Measurements from ENCODE around the gene SELENOI. TPM values are rescaled to one million over a fixed set of nuclear protein-coding genes. Genes with fewer than 3 reads are reported as not detected.

Gene SELENOI
- total RNA-seq, 1 experiment from 2014 or later: 75.4 TPM

- no peak for DNase-seq
- Mint-ChIP-seq H3K27ac (ENCODE audit: unreplicated experiment) (no peak overlapping the region), H3K4me3 (ENCODE audit: low read depth, unreplicated experiment) (no peak overlapping the region), H3K27me3 (ENCODE audit: unreplicated experiment) (peaks cover 47% of the 10 kb centered on the region), H3K4me1 (ENCODE audit: low read depth, unreplicated experiment) (no peaks in the 10 kb centered on the region), H3K36me3 (ENCODE audit: insufficient read depth, unreplicated experiment) (no peaks in the 10 kb centered on the region), H3K9me3 (ENCODE audit: low read depth, unreplicated experiment) (no peaks in the 10 kb centered on the region)
- CTCF ChIA-PET: interaction anchor here (0.5 kb wide), 1 partner anchor 73 kb away, joined by 3 read pairs; no protein-coding TSS in a partner anchor
- no peak for TF ChIP-seq CTCF (IDR thresholded peaks at IDR 0.05; ENCODE audit: unreplicated experiment)
- no TSS peak for BruUV-seq (replicated peaks)
- intact Hi-C loops (cut with micrococcal nuclease; ENCODE audit: unreplicated experiment): no loop called here
Observed at GRCh38 chr2:26314243-26314642, 31.7 kb upstream of the SELENOI start.

GRCh38 chr2:26316041-26316440 is 29.9 kb upstream of the SELENOI start:
- H3K9me3 Mint-ChIP-seq (ENCODE audit: low read depth, unreplicated experiment): no peaks in the 10 kb centered on the region
- peaks cover 47% of the 10 kb centered on the region for H3K27me3 Mint-ChIP-seq (ENCODE audit: unreplicated experiment)
- no peaks in the 10 kb centered on the region for H3K36me3 Mint-ChIP-seq (ENCODE audit: insufficient read depth, unreplicated experiment)
- peak; percentile 47 for DNase-seq
- peak; percentile 35 for TF ChIP-seq CTCF (IDR thresholded peaks at IDR 0.05; ENCODE audit: unreplicated experiment)
- H3K4me1 Mint-ChIP-seq (ENCODE audit: low read depth, unreplicated experiment): no peaks in the 10 kb centered on the region
- BruUV-seq (replicated peaks): no TSS peak
- no peak overlapping the region for H3K4me3 Mint-ChIP-seq (ENCODE audit: low read depth, unreplicated experiment)
- CTCF ChIA-PET: no interaction called here
- H3K27ac Mint-ChIP-seq (ENCODE audit: unreplicated experiment): no peak overlapping the region
- intact Hi-C loops (cut with micrococcal nuclease; ENCODE audit: unreplicated experiment): loop anchor here (2.0 to 5.0 kb wide), 2 partner anchors 75 to 151 kb away; no protein-coding TSS in a partner anchor

DNA sequence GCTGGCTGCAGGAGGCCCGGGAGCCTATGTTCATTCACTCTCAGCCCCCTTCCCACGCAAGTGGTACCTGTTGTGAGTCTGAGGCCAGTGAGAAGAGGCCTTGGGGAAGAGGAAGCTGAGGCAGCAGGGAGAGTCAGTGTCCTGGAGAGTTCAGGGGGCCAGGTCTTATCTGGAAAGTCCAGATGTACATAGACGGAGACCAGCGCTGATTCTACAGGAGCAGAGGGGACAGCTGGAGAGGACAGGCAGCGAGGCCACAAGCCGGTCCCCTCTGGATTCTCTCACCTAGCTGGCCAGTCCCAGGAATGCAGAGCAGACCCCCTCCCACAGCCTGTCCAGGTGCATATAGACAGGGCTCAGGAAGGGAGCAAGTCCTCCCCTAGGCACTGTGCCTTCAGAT is 29.1 kb upstream of the SELENOI start:
- CTCF ChIA-PET: interaction anchor here (0.7 kb wide), 1 partner anchor 145 kb away, joined by 3 read pairs; no protein-coding TSS in a partner anchor
- no peak for TF ChIP-seq CTCF (IDR thresholded peaks at IDR 0.05; ENCODE audit: unreplicated experiment)
- BruUV-seq (replicated peaks): no TSS peak
- Mint-ChIP-seq H3K36me3 (ENCODE audit: insufficient read depth, unreplicated experiment) (no peaks in the 10 kb centered on the region), H3K9me3 (ENCODE audit: low read depth, unreplicated experiment) (no peaks in the 10 kb centered on the region), H3K4me3 (ENCODE audit: low read depth, unreplicated experiment) (no peak overlapping the region), H3K4me1 (ENCODE audit: low read depth, unreplicated experiment) (no peaks in the 10 kb centered on the region), H3K27ac (ENCODE audit: unreplicated experiment) (no peak overlapping the region), H3K27me3 (ENCODE audit: unreplicated experiment) (peaks cover 47% of the 10 kb centered on the region)
- no peak for DNase-seq
- intact Hi-C loops (cut with micrococcal nuclease; ENCODE audit: unreplicated experiment): loop anchor here (2.0 to 5.0 kb wide), 2 partner anchors 74 to 150 kb away; no protein-coding TSS in a partner anchor

GRCh38 chr2:26317377-26318105 is 28.4 kb upstream of the SELENOI start:
- no TSS peak for BruUV-seq (replicated peaks)
- H3K4me3 Mint-ChIP-seq (ENCODE audit: low read depth, unreplicated experiment): no peak overlapping the region
- no peaks in the 10 kb centered on the region for H3K36me3 Mint-ChIP-seq (ENCODE audit: insufficient read depth, unreplicated experiment)
- H3K27me3 Mint-ChIP-seq (ENCODE audit: unreplicated experiment): peaks cover 47% of the 10 kb centered on the region
- TF ChIP-seq CTCF (IDR thresholded peaks at IDR 0.05; ENCODE audit: unreplicated experiment): no peak
- H3K9me3 Mint-ChIP-seq (ENCODE audit: low read depth, unreplicated experiment): no peaks in the 10 kb centered on the region
- H3K4me1 Mint-ChIP-seq (ENCODE audit: low read depth, unreplicated experiment): no peaks in the 10 kb centered on the region
- DNase-seq: no peak
- intact Hi-C loops (cut with micrococcal nuclease; ENCODE audit: unreplicated experiment): loop anchor here (2.0 to 5.0 kb wide), 2 partner anchors 73 to 150 kb away; no protein-coding TSS in a partner anchor
- CTCF ChIA-PET: no interaction called here
- no peak overlapping the region for H3K27ac Mint-ChIP-seq (ENCODE audit: unreplicated experiment)

Data from Calu3 (cell line).